Fibroblast of the aortic adventitia (primary cell): Measurements from ENCODE around the gene CWC22. TPM values are rescaled to one million over a fixed set of nuclear protein-coding genes. Genes with fewer than 3 reads are reported as not detected.
A peak's percentile ranks its signal among the peaks of the same experiment; 100 is the strongest.
"Not testable (repeated sequence)": the region's sequence is repeated elsewhere in the genome, so short reads cannot be mapped to it uniquely, and the experiment has no call there.

Experiments
- DNase-seq: peaks from one replicate; pipeline ENCODE4 v3.0.0-alpha.2; 2010; ENCODE audit warnings: low read depth
- H3K4me3 ChIP-seq: 2 replicates; pipeline ENCODE4 v1.5.1; 2011; ENCODE audit warnings: low read depth, mild to moderate bottlenecking, control low read depth, low read length, moderate library complexity
- CTCF ChIP-seq: IDR thresholded peaks from 2 replicates; pipeline ENCODE4 v1.5.1; 2011; ENCODE audit warnings: mild to moderate bottlenecking, low read length, control low read depth, inconsistent platforms; ENCODE audit not compliant: insufficient read depth
- total RNA-seq: library from RNA; depleted of rRNA; stranded (reverse); fragments of >200 nt; gene quantifications from 2 replicates; pipeline ENCODE4 v1.2.3, GENCODE V29; 2012; ENCODE audit warnings: low replicate concordance

The CWC22 gene
- total RNA-seq, 1 donor, result 38.8 TPM

- H3K4me3 ChIP-seq, result no peak overlapping the region
- DNase-seq, result no peak
- no peak for TF ChIP-seq CTCF
Measured at GRCh38 chr2:179946346-179946745, 60.8 kb downstream of the CWC22 start.

- H3K4me3 ChIP-seq, result no peak overlapping the region
- no peak for DNase-seq
- TF ChIP-seq CTCF, result no peak
Measured at GRCh38 chr2:179939259-179939658, 67.8 kb downstream of the CWC22 start.

GRCh38 chr2:179938026-179938425 is 69.1 kb downstream of the CWC22 start:
- DNase-seq, result no peak
- TF ChIP-seq CTCF, result no peak
- H3K4me3 ChIP-seq, result no peak overlapping the region

GRCh38 chr2:179936654-179937053 is 70.4 kb downstream of the CWC22 start:
- DNase-seq, result no peak
- peak; percentile 41 for TF ChIP-seq CTCF

GRCh38 chr2:179936141-179936540 is 71.0 kb downstream of the CWC22 start:
- no peak for TF ChIP-seq CTCF
- peak; percentile 20 for DNase-seq
- no peak overlapping the region for H3K4me3 ChIP-seq

More at GRCh38 chr2:179936654-179937053, 70.4 kb downstream of the CWC22 start:
- H3K4me3 ChIP-seq, result no peak overlapping the region

GRCh38 chr2:179932786-179933185 is 74.3 kb downstream of the CWC22 start:
- TF ChIP-seq CTCF, result no peak
- no peak overlapping the region for H3K4me3 ChIP-seq
- peak; percentile 62 for DNase-seq

- DNase-seq, result no peak
- TF ChIP-seq CTCF, result no peak
- no peak overlapping the region for H3K4me3 ChIP-seq
Measured at GRCh38 chr2:179931502-179931901, 75.6 kb downstream of the CWC22 start.

- DNase-seq, H3K4me3 ChIP-seq: not testable (repeated sequence)
Measured at GRCh38 chr2:179929997-179930396, 77.1 kb downstream of the CWC22 start.
